HG03108 (cell line): Measurements from ENCODE around the gene AP1B1.
"Not testable (repeated sequence)": the region's sequence is repeated elsewhere in the genome, so short reads cannot be mapped to it uniquely, and the experiment has no call there.

Experiments used
- ATAC-seq: cut with Tn5 transposase; IDR thresholded peaks from one replicate; pipeline ENCODE4 v1.9.1; 2021; ENCODE audit warnings: moderate library complexity; ENCODE audit not compliant: unreplicated experiment

AP1B1 gene

GRCh38 chr22:29387921-29388758, at the start of gene AP1B1:
Gene AP1B1 (minus strand): TSS chr22:29388570. CDS start chr22:29367243, 21,327 bp downstream.
- peak; percentile 78 for ATAC-seq

GRCh38 chr22:29435236-29436136, 47.1 kb upstream of the AP1B1 start:
- ATAC-seq, result no peak

GRCh38 chr22:29434288-29434687, 45.9 kb upstream of the AP1B1 start:
- ATAC-seq, result no peak

GRCh38 chr22:29433856-29434255, 45.5 kb upstream of the AP1B1 start:
- ATAC-seq, result no peak

- no peak for ATAC-seq
Measured at GRCh38 chr22:29431986-29432385, 43.6 kb upstream of the AP1B1 start.

- ATAC-seq, result no peak
Measured at GRCh38 chr22:29427176-29427760, 38.9 kb upstream of the AP1B1 start.

GRCh38 chr22:29426476-29426875, 38.1 kb upstream of the AP1B1 start:
- no peak for ATAC-seq

- ATAC-seq, result not testable (repeated sequence)
Measured at GRCh38 chr22:29418704-29419103, 30.3 kb upstream of the AP1B1 start.

GRCh38 chr22:29414951-29415591, 26.7 kb upstream of the AP1B1 start:
- ATAC-seq, result not testable (repeated sequence)

GRCh38 chr22:29412772-29413171, 24.4 kb upstream of the AP1B1 start:
- ATAC-seq, result not testable (repeated sequence)

GRCh38 chr22:29411569-29412211, 23.3 kb upstream of the AP1B1 start:
- peak; percentile 45 for ATAC-seq

- no peak for ATAC-seq
Measured at GRCh38 chr22:29408940-29409339, 20.6 kb upstream of the AP1B1 start.

- ATAC-seq, result not testable (repeated sequence)
Measured at GRCh38 chr22:29401538-29401937, 13.2 kb upstream of the AP1B1 start.

- no peak for ATAC-seq
Measured at GRCh38 chr22:29400576-29400975, 12.2 kb upstream of the AP1B1 start.

- ATAC-seq, result no peak
Measured at GRCh38 chr22:29397791-29398190, 9.4 kb upstream of the AP1B1 start.

GRCh38 chr22:29396126-29396525, 7.8 kb upstream of the AP1B1 start:
- ATAC-seq, result no peak

- ATAC-seq, result peak; percentile 57
Measured at GRCh38 chr22:29394931-29395581, 6.7 kb upstream of the AP1B1 start.

- ATAC-seq, result no peak
Measured at GRCh38 chr22:29393019-29393608, 4.7 kb upstream of the AP1B1 start.

GRCh38 chr22:29391546-29391945, 3.2 kb upstream of the AP1B1 start:
- ATAC-seq, result no peak
